Measurements from ENCODE around the gene CHRNA4.

DNA sequence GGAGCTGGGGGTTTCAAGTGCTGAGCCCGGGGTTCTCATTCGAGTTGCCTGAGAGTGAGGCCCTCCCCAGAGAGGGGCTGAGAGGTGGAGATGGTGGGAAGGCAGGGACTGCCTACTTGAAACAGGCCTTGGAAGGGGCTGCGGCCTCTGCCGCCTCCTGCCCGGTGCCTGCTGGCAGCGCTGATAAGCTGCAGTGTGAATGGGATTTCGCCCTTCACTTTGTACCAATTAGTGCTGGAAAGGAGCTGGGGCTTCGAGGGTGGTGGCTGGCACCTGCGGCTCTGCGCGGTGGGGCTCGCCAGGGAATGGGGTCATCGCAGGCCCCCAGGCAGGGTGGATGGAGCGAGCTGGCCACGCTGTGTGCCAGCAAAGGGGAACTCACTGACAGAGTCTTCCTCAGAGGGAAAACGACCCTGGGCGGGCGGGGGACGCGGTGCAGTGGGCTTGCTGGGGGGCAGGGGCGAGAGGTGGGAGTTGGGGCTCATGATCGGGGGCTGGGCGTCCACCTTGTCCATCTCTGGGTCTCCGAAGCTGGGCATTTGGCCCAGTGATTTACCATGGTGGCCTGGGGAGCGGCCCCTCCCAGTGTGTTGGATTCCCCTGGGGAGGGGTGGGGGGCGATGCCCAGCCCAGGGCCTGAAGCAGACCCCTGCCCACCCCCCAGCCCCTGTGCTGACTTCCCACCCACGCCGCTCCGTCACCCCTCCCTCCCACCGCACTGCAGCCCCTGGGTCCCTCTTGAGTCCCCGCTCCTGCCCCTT, 45.2 kb downstream of the CHRNA4 start:
- TF ChIP-seq, protein P1, sequence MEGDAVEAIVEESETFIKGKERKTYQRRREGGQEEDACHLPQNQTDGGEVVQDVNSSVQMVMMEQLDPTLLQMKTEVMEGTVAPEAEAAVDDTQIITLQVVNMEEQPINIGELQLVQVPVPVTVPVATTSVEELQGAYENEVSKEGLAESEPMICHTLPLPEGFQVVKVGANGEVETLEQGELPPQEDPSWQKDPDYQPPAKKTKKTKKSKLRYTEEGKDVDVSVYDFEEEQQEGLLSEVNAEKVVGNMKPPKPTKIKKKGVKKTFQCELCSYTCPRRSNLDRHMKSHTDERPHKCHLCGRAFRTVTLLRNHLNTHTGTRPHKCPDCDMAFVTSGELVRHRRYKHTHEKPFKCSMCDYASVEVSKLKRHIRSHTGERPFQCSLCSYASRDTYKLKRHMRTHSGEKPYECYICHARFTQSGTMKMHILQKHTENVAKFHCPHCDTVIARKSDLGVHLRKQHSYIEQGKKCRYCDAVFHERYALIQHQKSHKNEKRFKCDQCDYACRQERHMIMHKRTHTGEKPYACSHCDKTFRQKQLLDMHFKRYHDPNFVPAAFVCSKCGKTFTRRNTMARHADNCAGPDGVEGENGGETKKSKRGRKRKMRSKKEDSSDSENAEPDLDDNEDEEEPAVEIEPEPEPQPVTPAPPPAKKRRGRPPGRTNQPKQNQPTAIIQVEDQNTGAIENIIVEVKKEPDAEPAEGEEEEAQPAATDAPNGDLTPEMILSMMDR (conservative IDR thresholded peaks at IDR 0.05 in 1 of 2, IDR thresholded peaks at IDR 0.05 in 1 of 2; ENCODE audit: low read depth in 1 of 2, low read length in 2 of 2) = no peak
- no peak for TF ChIP-seq EZH2 (IDR thresholded peaks at IDR 0.05; ENCODE audit: low read length, missing control alignments)

All from fibroblast of lung (primary cell).